ENCODE measurements around the gene KLHL36. TPM values are rescaled to one million over a fixed set of nuclear protein-coding genes. Genes with fewer than 3 reads are reported as not detected.
A peak's percentile ranks its signal among the peaks of the same experiment; 100 is the strongest.

KLHL36 gene
- total RNA-seq, 6 experiments from 2014 or later, result 20.1 to 31.3 (median 21.9) TPM

- Histone ChIP-seq H3K4me3 (no peak overlapping the region), H3K4me1 (no peaks in the 10 kb centered on the region), H3K9me3 (no peaks in the 10 kb centered on the region), H3K27me3 (no peaks in the 10 kb centered on the region), H3K27ac (no peak overlapping the region), H3K36me3 (no peaks in the 10 kb centered on the region)
- no peak for TF ChIP-seq POLR2A (IDR thresholded peaks at IDR 0.05)
- TF ChIP-seq, protein P1, sequence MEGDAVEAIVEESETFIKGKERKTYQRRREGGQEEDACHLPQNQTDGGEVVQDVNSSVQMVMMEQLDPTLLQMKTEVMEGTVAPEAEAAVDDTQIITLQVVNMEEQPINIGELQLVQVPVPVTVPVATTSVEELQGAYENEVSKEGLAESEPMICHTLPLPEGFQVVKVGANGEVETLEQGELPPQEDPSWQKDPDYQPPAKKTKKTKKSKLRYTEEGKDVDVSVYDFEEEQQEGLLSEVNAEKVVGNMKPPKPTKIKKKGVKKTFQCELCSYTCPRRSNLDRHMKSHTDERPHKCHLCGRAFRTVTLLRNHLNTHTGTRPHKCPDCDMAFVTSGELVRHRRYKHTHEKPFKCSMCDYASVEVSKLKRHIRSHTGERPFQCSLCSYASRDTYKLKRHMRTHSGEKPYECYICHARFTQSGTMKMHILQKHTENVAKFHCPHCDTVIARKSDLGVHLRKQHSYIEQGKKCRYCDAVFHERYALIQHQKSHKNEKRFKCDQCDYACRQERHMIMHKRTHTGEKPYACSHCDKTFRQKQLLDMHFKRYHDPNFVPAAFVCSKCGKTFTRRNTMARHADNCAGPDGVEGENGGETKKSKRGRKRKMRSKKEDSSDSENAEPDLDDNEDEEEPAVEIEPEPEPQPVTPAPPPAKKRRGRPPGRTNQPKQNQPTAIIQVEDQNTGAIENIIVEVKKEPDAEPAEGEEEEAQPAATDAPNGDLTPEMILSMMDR (IDR thresholded peaks at IDR 0.05), result no peak
- intact Hi-C loops (cut with DNase I), result loop anchor here in 1 of 2 donors (10.0 kb wide), 1 partner anchor 46 kb away; no protein-coding TSS in a partner anchor
- 100% methylated on average over 1 of the region's 9 CpGs for WGBS (ENCODE audit: insufficient coverage, low coverage, low lambda C conversion rate, missing lambda C conversion rate)
- ATAC-seq, result no peak
- DNase-seq, result peak in 1 of 3 donors; percentile 16
These were observed 30.2 kb downstream of the KLHL36 start for GRCh38 chr16:84678541-84678940.

- ATAC-seq (no peak), DNase-seq (no peak)
- H3K4me1 ChIP-seq, result no peaks in the 10 kb centered on the region
- 83% methylated on average over 10 of the region's 10 CpGs for WGBS (ENCODE audit: insufficient coverage, low coverage, low lambda C conversion rate, missing lambda C conversion rate)
- no peak overlapping the region for H3K4me3 ChIP-seq
- intact Hi-C loops (cut with DNase I), result no loop called here
- H3K9me3 ChIP-seq, result no peaks in the 10 kb centered on the region
- H3K36me3 ChIP-seq, result no peaks in the 10 kb centered on the region
- H3K27me3 ChIP-seq, result no peaks in the 10 kb centered on the region
- no peak for TF ChIP-seq POLR2A (IDR thresholded peaks at IDR 0.05)
- TF ChIP-seq, protein P1 (IDR thresholded peaks at IDR 0.05), result no peak
- no peak overlapping the region for H3K27ac ChIP-seq
These were observed 32.0 kb downstream of the KLHL36 start for GRCh38 chr16:84680165-84680842.

GRCh38 chr16:84680843-84681629 lies 32.7 kb downstream of the KLHL36 start:
- WGBS (ENCODE audit: insufficient coverage, low coverage, low lambda C conversion rate, missing lambda C conversion rate), result 80% methylated on average over 3 of the region's 4 CpGs
- TF ChIP-seq, protein P1 (IDR thresholded peaks at IDR 0.05), result no peak
- no peak for TF ChIP-seq POLR2A (IDR thresholded peaks at IDR 0.05)
- Histone ChIP-seq H3K9me3 (no peaks in the 10 kb centered on the region), H3K36me3 (no peaks in the 10 kb centered on the region), H3K4me3 (no peak overlapping the region), H3K27me3 (no peaks in the 10 kb centered on the region), H3K27ac (no peak overlapping the region), H3K4me1 (no peaks in the 10 kb centered on the region)
- DNase-seq (no peak), ATAC-seq (no peak)
- intact Hi-C loops (cut with DNase I), result no loop called here

GRCh38 chr16:84683691-84684591 lies 35.6 kb downstream of the KLHL36 start:
- intact Hi-C loops (cut with DNase I), result no loop called here
- no peak for ATAC-seq
- TF ChIP-seq, protein P1 (IDR thresholded peaks at IDR 0.05), result no peak
- no peak for TF ChIP-seq POLR2A (IDR thresholded peaks at IDR 0.05)
- Histone ChIP-seq H3K4me3 (no peak overlapping the region), H3K9me3 (no peaks in the 10 kb centered on the region), H3K4me1 (no peaks in the 10 kb centered on the region), H3K36me3 (no peaks in the 10 kb centered on the region), H3K27ac (no peak overlapping the region), H3K27me3 (no peaks in the 10 kb centered on the region)
- 64% methylated on average over 12 of the region's 15 CpGs for WGBS (ENCODE audit: insufficient coverage, low coverage, low lambda C conversion rate, missing lambda C conversion rate)
- no peak for DNase-seq

All from right lobe of liver (tissue), 6 donors.